Measurements from ENCODE around the gene LRP1B.

The LRP1B gene

DNA sequence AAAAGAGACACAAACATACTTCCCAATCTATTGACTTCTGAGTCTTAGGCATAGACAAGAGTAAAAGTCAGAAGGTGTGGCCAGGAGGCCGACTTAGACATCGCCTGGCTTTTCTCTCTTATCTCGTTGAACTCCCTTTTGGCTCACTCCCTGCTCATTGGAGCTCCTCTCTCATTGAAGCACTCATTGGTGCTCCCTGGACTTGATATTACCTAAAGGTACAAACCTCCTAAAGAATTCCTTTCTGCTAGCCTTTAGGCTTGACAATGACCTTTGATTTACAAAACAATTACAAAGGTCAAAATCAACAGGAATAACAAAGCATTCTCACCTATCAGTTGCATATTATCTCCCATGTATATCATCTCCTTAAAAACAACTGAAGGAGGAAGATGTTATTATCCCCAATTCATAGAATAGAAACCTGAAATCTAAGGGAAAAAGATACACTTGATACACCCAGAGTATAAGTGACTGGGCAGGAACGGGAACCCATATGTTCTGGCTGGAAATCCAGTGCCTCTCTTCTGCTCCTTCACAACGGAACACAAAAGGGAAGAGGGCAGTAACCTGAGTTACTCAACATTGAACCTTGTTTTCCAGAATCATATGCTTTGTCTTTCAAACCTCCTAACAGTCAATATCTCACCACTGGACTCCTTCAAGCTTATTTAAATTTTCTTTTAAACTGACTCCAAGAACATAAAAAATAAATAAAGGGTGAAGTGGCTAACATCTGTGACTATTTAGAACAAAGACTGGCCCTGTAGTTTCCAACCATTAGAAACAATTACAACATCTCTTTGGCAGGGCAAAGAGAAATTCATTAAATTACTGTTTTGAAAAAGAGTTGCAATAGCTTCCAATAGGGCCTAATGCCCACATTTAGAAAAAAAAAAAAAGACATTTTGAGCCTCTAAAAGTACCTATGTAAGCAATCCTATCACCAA lies 1247.9 kb downstream of the LRP1B start:
- H3K4me3 ChIP-seq (ENCODE audit: low read depth, low read length), result no peak overlapping the region
- no peak for DNase-seq (ENCODE audit: low read depth)
- TF ChIP-seq, protein P1, sequence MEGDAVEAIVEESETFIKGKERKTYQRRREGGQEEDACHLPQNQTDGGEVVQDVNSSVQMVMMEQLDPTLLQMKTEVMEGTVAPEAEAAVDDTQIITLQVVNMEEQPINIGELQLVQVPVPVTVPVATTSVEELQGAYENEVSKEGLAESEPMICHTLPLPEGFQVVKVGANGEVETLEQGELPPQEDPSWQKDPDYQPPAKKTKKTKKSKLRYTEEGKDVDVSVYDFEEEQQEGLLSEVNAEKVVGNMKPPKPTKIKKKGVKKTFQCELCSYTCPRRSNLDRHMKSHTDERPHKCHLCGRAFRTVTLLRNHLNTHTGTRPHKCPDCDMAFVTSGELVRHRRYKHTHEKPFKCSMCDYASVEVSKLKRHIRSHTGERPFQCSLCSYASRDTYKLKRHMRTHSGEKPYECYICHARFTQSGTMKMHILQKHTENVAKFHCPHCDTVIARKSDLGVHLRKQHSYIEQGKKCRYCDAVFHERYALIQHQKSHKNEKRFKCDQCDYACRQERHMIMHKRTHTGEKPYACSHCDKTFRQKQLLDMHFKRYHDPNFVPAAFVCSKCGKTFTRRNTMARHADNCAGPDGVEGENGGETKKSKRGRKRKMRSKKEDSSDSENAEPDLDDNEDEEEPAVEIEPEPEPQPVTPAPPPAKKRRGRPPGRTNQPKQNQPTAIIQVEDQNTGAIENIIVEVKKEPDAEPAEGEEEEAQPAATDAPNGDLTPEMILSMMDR (IDR thresholded peaks at IDR 0.05; ENCODE audit: control insufficient read depth, extremely low read depth, insufficient read depth), result no peak

DNA sequence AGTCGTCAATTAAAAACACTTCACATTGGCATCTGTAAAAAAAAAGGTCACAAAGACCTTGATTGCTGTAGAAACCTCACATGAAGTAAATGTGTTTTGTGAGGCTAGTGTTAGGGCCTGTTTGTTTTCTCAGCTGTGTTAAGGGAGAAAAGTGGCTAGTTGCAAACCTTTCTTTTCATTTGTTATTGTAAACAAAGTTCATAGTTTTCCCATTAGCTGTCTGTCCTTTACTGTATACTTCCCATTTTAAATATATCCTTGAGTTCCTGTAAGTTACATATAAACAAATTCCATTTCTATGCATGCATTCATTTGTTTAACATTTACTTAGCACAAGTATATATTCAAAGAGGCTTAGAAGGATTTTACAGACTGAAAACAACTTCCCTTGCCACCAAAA lies 1250.2 kb downstream of the LRP1B start:
- no peak overlapping the region for H3K4me3 ChIP-seq (ENCODE audit: low read depth, low read length)
- TF ChIP-seq, protein P1 (IDR thresholded peaks at IDR 0.05; ENCODE audit: control insufficient read depth, extremely low read depth, insufficient read depth), result no peak
- no peak for DNase-seq (ENCODE audit: low read depth)

DNA sequence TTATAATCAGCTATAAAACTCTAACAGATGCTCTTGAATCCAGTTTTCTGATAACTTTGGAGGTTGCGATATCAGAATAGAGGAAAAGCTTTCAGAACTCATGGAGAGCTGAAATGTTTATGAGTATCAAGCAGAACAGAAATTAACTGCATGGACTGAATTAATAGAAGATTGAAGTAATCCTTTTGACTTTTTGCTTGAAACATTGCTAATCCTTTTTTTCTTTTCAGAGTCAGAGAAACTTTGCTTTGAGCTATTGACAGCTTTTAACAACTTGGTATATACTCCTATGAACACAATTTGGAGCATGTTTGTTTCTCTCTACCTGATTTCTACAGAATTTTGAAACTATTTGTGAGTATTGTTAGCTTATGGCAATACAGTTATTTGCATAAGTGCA lies 1254.8 kb downstream of the LRP1B start:
- H3K4me3 ChIP-seq (ENCODE audit: low read depth, low read length), result no peak overlapping the region
- TF ChIP-seq, protein P1 (IDR thresholded peaks at IDR 0.05; ENCODE audit: control insufficient read depth, extremely low read depth, insufficient read depth), result no peak
- DNase-seq (ENCODE audit: low read depth), result no peak

DNA sequence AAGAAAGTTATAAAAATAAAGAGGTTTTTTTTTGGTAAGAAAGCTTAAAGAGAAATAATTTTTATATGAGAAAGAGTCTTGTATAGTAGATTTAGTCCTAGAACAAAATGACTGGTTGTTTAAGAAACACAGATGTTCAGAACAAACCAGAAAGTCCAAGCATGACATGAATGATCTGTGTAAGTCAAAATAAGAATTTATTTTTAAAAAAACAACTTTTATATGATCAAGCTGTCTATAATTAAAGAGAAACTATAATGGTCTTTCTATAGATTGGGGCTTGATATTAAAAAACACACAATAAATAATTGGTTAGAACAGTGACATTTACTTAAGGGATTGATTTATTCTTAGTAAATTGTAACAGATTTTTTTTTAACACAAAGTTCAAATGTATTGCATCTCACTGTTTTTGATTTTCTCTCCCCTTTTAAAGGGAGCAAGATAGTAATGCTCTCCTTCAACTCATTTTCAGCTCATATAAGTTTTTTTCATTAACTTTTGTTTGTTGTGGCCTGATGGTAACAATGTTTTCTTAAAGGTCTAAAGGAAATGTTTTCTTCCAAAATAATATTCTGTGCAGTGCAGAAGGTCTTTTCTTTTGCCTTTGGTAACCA lies 1256.8 kb downstream of the LRP1B start:
- no peak overlapping the region for H3K4me3 ChIP-seq (ENCODE audit: low read depth, low read length)
- DNase-seq (ENCODE audit: low read depth), result no peak
- TF ChIP-seq, protein P1 (IDR thresholded peaks at IDR 0.05; ENCODE audit: control insufficient read depth, extremely low read depth, insufficient read depth), result no peak

DNA sequence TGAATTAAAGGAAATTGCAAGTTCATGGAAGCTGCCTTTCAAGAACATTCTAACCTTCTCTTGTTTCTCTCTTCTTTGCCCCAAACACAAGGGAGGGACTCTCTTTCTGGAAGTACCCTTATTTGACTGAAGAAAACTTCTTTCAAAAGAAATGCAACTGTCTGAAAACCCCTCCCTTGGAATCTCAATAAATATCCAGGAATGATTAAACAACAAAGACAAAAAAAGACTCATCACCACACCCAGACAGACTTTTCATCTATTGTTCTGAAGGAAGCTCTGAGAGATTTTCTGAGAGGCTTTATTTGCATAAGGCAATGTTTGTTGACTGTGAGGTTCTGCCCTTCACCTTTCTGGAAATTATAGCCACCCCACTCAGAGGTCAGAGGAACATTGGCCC lies 1260.9 kb downstream of the LRP1B start:
- H3K4me3 ChIP-seq (ENCODE audit: low read depth, low read length), result no peak overlapping the region
- TF ChIP-seq, protein P1 (IDR thresholded peaks at IDR 0.05; ENCODE audit: control insufficient read depth, extremely low read depth, insufficient read depth), result no peak
- no peak for DNase-seq (ENCODE audit: low read depth)

DNA sequence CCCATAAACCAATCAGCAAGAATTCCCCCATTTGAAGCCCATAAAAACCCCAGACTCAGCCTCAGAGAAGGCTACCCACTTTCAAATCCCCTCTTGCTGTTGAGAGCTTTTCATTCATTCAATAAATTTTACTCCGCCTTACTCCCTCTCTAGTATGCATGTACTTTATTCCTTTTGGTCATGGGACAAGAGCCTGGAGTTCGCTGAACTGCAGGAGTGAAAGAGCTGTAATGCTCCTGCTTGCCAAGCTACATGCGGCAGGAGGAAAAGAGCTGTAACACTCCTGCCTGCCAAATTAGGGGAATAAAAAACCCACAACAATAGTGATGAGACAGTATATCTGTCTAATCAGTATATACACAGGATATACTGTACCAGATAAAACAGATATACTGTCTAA lies 1261.7 kb downstream of the LRP1B start:
- TF ChIP-seq, protein P1 (IDR thresholded peaks at IDR 0.05; ENCODE audit: control insufficient read depth, extremely low read depth, insufficient read depth), result no peak
- no peak overlapping the region for H3K4me3 ChIP-seq (ENCODE audit: low read depth, low read length)
- no peak for DNase-seq (ENCODE audit: low read depth)

Data from LNCaP clone FGC (cell line).